Stimulated activated CD4-positive, alpha-beta T cell treated with anti-CD3 and anti-CD28 coated beads, Interleukin-15, amount 100 ng/mL, for 48 hours (primary cell): ENCODE results near the gene AP2S1.
"Not testable (repeated sequence)": the region's sequence is repeated elsewhere in the genome, so short reads cannot be mapped to it uniquely, and the experiment has no call there.

Source experiments
- DNase-seq, 2 donors: peaks; one replicate each; pipeline ENCODE4 v3.0.0-alpha.2; 2020; ENCODE audit warnings: low read depth in 2 of 2

AP2S1 gene

GRCh38 chr19:46868025-46868802 is 17.6 kb upstream of the AP2S1 start:
- DNase-seq: no peak

- no peak for DNase-seq
Measured at GRCh38 chr19:46867170-46867569, 16.5 kb upstream of the AP2S1 start.

- no peak for DNase-seq
Measured at GRCh38 chr19:46866407-46867136, 15.9 kb upstream of the AP2S1 start.

GRCh38 chr19:46863818-46864629 is 13.4 kb upstream of the AP2S1 start:
- DNase-seq: no peak

- DNase-seq: no peak
Measured at GRCh38 chr19:46862974-46863632, 12.5 kb upstream of the AP2S1 start.

- DNase-seq: no peak
Measured at GRCh38 chr19:46862503-46862834, 11.8 kb upstream of the AP2S1 start.

- DNase-seq: no peak
Measured at GRCh38 chr19:46861691-46862502, 11.3 kb upstream of the AP2S1 start.

GRCh38 chr19:46860846-46861690 is 10.4 kb upstream of the AP2S1 start, which contains the start of gene ARHGAP35:
ARHGAP35 (plus strand) TSS chr19:46860997; CDS start chr19:46918676, 57,679 bp downstream.
- no peak for DNase-seq

- DNase-seq: peak; percentile 96 to 97
Measured at GRCh38 chr19:46860125-46860845, 9.6 kb upstream of the AP2S1 start.

- no peak for DNase-seq
Measured at GRCh38 chr19:46859637-46860124, 9.0 kb upstream of the AP2S1 start.

GRCh38 chr19:46856062-46857022 is 5.7 kb upstream of the AP2S1 start:
- DNase-seq: peak; percentile 87 to 90

- not testable (repeated sequence) for DNase-seq
Measured at GRCh38 chr19:46854698-46855097, 4.1 kb upstream of the AP2S1 start.

GRCh38 chr19:46852830-46853229 is 2.2 kb upstream of the AP2S1 start:
- no peak for DNase-seq

GRCh38 chr19:46849610-46850009 is 1.0 kb downstream of the AP2S1 start:
- no peak for DNase-seq

GRCh38 chr19:46848389-46848788 is 2.3 kb downstream of the AP2S1 start:
- no peak for DNase-seq

GRCh38 chr19:46847528-46847927 is 3.1 kb downstream of the AP2S1 start:
- DNase-seq: no peak

GRCh38 chr19:46845959-46846459 is 4.6 kb downstream of the AP2S1 start:
- DNase-seq: no peak

- no peak for DNase-seq
Measured at GRCh38 chr19:46844067-46844489, 6.6 kb downstream of the AP2S1 start.
